ENCODE measurements around the gene ZCCHC24.

ZCCHC24 gene

GRCh38 chr10:79397575-79398303 is 47.7 kb downstream of the ZCCHC24 start:
- no peak for DNase-seq (ENCODE audit: low read depth)

DNA sequence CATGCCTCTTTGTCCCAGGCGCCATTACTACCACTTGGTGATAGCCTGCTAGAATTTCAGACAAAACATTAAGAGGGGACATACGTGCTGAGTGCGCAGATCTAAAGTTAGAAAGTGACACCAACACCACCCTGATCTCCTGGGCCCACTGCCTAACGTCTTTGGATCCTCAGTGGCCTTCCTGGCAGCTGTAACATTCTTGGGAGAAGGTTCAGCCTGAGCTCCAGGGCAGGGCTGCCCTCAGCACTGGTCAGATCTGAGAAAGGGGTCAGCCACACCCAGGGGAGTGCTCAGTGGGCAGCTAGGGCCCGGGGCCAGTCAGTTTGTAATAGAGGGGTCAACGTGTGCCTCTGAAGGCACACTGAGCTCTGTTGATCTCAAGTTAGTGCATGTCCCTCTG is 48.4 kb downstream of the ZCCHC24 start:
- DNase-seq (ENCODE audit: low read depth): no peak

DNA sequence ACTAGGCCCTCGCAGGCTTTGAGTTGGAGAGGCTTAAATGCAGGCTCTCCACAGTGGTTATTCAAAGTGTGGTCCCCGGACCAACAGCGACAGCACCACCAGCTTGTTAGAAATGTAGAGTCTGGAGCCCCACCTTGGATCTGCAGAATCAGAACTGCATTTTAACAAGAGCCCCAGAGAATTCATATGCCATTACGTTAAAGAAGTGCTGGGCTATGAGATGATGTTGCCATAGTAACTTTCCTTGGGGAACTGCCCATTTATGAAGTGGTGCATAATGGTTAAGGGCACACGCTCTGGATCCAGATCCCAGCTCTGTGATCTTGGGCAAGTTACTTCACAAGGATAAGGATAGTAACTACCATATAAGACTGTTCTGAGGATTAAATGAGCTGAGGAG is 48.9 kb downstream of the ZCCHC24 start:
- DNase-seq (ENCODE audit: low read depth): no peak

DNA sequence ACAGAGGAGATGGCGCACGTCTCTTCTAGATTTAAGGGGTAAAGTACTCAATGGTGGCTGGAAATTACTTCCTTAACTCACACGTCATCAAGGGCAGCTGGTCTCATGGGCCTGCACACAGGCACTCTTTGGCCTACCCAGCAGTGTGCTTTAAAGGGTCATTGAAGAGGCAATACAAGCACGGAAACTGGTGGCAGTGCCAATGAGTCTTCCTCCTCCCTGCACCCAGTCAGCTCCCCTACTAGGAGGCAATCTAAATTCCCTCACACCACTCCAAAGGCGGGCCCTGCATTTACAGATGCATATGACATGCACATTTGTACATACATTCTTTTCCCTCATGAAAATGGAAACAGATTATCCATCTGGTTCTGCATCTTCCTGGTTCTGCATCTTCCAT is 50.8 kb downstream of the ZCCHC24 start:
- DNase-seq (ENCODE audit: low read depth): no peak

DNA sequence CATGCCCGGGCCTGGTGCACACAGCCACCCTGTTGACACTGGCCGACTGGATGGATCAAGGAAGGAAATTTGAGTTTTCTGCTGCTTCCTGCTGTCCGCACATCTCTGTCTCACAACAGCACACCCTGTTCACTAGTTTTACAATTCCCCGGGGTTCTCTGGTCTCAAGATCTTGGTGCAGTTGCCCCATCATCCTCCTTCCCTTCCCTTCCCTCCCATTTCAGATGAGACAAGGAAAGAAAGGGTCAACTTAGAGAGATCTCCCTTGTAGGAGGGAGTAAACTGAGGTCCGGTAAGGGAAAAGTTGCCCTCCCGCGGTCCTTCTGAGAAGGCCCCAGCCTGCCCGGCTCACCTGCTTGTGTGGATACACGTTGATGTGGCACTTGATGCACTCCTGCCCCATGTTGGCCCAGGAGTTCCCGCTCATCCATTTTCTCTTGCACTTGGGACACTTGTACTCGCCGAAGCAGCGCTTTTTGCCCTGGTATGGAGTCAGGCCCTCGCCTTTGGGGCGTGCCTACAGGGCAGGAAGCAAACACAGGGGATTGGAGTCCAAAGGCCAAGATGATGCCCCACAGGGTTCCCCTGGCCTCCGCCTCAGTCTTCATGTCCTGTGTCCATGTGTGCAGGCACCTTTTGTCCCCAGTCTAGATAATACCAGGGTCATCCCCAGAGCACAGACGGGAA is 51.4 kb downstream of the ZCCHC24 start:
- no peak for DNase-seq (ENCODE audit: low read depth)

DNA sequence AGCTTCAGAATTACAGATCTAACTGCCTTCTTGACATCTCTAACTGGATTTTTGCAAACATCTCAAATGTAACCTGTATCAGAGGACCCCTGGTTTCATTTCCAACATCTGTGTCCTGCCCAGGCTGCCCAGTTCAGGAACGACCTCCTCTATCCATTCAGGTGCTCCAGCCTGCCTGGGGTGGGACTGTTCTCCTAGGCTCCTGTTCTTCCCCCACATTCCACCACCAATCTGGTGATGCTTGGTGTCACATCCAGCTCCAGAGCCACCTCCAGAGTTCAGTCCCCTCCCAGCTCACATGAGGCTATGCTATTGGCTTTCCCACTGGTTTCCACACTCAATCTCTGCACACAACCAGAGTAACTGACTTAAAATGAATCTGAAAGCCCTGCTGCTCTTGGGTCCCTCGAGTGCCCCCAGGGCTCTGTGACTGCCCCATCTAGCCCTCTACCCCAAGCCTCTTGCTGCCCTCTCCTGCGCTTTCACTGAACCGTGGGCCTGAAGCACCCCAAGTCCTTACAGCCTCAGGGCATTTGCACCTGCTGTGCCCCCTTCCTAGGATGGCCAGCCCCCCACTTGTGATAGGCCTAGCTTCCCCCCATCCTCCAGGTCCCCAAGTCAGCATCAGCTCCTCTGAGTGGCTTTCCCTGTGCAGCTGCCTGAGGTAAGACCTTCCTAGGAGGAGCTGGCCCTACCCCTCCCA is 52.1 kb downstream of the ZCCHC24 start:
- DNase-seq (ENCODE audit: low read depth): no peak

DNA sequence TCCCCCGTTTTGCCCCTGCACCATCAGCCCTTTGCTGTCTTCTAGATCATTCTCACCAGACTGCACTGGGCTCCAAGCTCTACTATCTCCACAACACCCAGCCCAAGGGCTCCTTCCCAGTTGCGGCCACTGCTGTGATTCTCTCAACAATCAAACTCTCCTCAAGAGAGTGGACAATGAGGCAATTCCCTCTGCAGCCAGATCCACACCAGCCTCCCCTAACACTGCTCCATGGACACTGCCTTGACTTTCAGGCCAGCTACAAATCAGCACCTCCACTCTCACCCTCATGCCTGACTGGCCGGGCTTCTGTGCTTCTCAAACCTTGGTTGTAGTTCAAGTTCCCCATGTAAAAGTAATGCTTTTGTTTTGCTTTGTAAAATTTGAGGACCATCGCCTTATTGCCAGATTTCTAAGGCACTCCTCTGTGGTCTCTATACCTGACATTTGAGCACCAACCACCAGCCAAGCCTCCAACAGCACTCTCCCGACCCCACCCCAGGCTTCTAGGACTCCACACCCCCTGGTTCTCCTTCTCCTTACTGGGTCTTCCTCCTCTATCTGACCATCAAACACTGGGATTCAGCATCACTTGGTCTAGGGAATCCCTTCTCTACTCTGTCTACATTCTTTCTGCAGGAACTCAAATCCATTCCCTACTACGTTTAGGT is 52.8 kb downstream of the ZCCHC24 start:
- DNase-seq (ENCODE audit: low read depth): no peak

DNA sequence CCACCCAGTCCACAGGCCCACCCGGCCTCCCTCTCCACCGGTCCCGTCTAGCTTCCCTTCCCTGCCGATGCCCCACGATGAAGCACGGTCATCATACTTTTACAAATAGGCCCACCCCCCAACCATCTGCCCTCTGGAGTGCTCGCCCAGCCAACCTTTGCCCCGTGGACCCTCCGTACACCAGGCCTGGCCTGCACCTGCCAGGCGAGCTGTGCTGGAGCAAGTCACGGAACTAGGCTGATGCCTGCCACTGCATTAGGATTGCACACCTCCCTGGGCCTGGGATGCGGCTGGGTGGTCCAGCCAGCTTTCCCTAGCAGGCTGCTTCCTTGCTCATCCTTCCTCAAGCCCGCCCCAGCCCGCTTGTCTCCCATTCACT is 53.4 kb downstream of the ZCCHC24 start:
- no peak for DNase-seq (ENCODE audit: low read depth)

- no peak for DNase-seq (ENCODE audit: low read depth)
Measured at GRCh38 chr10:79391231-79392019, 54.0 kb downstream of the ZCCHC24 start.

DNA sequence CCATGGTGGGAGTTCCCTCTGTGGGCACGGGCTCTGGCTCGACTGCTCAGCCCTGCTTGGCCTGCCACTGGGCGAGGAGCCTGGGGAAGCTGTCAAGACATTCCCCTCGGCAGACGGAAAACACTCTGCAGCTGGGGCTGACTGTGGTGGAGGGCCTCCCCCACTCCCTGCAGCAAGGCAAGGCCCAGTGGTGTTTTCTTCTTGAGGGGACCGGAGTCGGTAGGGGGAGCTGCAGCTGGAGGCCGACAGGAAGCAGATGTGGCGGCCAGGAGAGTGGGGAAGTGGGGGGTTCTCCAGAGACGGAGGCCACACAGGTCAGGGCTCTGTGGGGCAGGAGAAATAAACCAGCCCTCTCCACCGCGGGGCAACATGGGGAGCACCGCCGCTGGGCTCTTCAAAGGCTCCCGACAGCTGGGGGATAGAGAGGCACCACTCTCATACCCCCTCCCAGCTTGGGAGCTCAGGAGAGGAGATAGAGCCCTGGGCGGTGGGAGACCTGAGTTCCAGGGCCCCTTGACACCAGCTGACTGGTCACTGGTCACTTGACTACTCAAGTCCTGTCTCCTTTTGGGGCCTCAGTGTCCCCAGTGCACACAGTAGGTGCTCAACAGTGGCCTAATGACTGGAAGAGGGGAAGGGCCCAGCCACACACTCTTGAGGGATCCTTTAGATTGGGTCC is 54.7 kb downstream of the ZCCHC24 start:
- DNase-seq (ENCODE audit: low read depth): no peak

DNA sequence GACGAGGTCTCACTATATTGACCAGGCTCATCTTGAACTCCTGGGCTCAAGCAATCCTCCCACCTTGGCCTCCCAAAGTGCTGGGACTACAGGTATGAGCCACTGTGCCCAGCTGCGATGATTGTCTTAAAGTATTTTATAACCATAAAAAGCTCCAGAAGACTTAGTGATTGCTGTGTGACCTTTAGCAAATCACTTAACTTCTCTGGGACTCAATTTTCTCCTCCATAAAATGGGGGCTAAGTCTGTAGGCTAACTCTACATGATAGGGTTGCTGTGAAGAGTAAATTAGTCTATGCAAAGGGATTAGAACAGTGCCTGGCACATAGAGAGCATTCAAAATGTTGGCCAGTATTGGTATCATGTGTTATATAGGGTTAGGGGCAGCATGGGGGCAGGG is 55.4 kb downstream of the ZCCHC24 start:
- DNase-seq (ENCODE audit: low read depth): no peak

DNA sequence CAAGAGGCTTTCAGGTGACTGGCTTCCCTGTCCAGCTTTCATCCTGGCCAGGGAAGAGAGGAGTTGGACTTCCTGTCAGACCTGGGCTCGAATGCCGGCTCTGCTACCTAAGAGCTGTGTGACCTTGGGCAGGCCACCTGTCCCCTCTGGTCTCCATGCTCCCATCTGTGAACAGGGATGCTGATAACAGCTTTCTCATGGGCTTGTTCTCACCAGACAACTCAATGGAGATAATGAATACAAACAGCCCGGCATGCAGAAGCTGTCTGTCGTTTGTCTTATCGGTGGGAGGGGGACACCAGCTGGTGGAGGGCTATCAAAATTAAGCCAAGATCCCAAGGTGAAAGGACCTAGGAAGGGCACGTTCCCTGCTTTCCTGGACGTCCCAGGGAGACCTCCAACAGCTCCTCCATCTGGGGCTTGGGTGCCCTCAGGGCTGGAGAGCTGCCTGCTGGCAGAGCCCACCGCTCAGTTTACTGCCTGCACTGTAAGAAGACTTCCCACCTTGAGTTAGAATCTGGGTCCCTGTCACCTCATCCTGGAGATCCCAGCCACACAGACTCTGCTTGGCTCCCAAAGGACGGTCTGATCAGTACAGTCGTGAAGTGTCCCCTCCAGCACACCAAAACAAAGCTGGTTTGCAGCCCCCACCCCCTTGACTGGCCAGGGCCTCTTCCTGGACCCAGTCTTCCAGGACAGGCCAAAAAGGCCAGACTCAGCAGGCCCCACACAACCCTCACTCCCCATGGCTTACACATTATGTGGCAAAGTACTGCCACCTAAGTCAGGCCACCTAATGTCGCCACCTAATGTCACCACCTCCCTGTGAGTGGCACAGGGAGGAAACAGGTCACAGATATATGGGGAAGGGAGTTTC is 57.2 kb downstream of the ZCCHC24 start:
- DNase-seq (ENCODE audit: low read depth): no peak

DNA sequence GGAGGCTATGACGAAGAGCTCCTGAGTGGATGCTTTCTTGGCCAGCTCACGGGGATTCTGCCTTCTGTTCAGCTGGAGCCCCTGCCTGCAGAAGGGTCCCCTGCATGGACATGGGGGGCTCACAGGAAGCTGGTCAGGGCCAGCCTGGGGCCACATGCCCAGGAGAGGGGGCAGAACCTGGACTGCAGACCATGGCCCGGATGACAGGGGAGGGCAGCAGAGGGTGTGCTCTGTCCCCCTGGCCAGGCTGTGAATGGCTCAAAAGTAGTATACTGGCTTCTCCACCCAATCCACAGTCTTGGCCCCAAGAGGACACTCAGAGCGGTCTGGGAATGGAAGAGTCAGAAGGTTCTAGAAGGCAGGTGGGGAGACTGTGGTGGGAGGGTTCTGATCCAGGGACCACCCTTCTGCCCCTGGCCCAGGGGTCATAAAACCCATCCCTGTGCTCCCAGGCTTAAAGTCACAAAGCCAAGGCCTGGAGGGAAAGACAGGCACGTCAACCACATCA is 57.9 kb downstream of the ZCCHC24 start:
- DNase-seq (ENCODE audit: low read depth): no peak

DNA sequence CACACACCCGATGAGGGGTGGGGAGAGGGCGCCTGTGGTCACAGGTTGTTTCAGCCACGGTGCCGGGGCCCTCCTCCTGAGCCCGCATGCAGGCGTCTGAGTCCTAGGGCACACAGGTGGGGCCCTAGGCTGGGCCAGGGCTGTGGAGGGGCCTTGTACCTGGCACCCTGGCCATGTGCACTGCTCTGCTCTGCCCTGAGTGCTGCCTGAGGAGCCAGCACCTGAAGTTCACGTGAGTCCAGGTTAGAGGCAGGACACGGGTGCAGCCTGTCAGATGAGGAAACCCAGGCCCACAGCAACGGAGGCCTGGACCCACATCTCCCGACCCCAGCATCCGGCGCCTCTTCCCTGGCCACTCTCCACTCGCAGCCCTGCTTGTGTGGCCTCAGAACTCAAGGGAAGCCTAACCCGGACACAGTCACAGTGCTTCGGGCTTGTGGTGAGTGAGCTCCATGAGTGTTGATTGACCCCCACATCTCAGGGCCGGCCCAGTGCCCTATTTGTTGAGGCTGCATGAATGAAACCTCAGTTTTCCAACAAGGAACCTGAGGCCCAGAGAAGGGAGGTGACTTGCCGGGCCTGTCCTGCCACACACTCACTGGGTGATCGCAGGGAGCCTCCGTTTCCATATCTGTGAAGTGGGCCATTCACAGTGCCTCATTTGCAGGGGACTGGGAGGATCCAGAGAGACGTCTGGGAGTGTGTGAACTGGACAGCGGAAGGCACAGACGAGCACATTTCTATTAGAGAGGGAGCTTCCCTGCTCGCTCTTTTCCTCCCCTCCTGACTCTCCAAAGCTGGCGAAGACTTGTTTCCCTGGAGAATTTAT is 58.6 kb downstream of the ZCCHC24 start:
- no peak for DNase-seq (ENCODE audit: low read depth)

- DNase-seq (ENCODE audit: low read depth): no peak
Measured at GRCh38 chr10:79385804-79386531, 59.5 kb downstream of the ZCCHC24 start.

GRCh38 chr10:79385392-79385795 is 60.0 kb downstream of the ZCCHC24 start:
- no peak for DNase-seq (ENCODE audit: low read depth)

DNA sequence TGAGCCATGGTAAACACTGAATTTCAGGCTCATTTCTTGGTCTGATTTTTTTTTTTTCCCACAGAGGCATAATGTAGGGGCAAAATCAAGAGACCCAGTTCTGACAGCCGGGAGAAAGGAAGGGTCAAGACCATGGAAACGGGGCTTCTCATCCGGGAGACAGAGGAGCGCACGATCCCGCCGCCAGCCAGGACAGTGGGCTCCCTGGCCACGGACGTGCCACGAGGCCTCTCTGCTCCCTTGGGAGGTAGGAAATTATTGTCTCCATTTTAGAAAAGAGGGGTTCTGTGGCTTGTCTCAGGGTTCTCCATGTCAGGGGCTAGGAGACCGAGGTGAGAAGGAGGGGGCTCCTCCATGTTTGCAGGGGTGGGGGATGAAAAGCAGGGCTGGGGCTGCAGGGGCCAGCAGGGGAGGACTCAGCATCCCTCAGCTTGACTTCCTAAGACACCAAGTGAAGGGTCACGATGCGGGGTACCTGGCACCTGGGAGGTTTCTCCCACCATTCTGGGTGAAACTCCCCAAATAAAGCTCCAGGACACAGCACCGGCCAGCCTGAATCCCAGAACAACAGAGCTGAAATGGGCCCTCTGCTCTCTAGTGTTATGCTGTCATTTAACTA is 60.5 kb downstream of the ZCCHC24 start:
- no peak for DNase-seq (ENCODE audit: low read depth)

GRCh38 chr10:79383974-79384606 is 61.3 kb downstream of the ZCCHC24 start:
- no peak for DNase-seq (ENCODE audit: low read depth)

Data from stromal cell of bone marrow (primary cell).